Measurements from ENCODE around the gene PER1.

Gene PER1

DNA sequence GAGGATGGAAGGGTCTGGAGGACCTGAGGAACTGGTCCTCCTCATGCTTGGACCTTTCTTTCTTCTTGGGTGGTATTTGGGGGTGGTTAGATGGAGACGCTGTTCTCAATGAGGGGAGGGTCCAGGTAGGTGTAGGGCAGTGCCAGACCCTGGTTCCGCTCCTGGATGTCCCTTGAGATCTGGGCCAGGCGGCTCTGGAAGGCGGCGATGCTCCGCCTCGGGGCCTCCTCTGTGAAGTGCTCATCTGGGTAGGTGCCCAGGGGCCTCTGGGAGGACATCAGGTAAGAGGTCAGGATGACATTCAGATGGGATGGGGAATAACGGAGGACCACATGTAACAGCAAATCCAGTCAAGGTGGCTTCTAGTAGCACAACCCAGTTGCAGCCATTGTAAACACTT lies 55.7 kb downstream of the PER1 start:
- no peak for ATAC-seq
- no peak for DNase-seq

DNA sequence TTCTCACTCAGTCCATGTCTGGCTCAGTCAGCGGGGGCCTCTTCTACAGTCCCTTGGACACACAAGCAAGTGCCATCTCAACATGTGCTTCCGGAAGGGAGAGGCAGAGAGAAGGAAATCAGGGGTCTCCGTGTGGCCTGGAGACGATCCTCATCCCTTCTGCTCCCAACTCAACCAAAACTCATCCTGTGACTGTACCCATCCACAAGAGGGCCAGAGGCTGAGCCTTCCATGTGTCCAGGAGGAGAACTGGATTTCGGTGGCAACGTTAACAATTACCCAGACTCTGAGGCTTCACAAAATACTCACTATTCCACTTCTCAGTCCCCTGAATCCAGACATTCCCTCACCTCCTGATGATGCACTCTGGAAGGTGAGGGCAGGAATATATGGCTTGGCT lies 56.8 kb downstream of the PER1 start:
- no peak for DNase-seq
- no peak for ATAC-seq

DNA sequence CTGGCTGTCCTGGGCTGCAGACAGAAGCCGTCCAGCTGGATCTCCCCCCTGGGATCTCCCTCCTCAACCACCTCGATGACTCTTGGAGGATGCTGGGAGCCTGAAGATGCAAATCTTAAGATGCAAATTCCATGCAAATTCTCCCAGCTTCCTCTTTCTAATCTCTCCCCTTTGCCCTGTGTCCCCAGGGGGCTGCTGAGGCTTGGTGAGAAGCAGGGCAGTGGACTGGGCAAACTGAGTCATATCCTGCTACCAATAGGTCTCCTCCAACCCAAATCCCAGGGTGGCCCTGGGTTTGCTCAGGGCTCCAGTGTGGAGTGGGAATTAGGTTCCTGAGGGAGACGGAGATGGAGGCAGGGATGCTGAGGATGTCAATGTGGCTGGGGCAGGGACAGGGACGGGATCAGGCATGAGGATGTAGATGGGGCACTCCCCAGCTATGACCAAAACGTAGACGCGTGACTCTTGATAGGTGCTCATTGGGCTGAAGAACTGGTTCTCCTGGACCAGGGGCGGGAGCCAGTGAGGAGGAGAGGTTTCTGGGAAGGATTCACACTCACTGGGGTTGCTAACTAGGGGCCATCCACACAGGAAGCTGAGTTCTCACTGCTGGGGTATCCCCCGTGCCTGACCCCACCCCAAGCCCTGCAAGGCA lies 61.0 kb downstream of the PER1 start:
- no peak for ATAC-seq
- DNase-seq, result no peak

Measured in stimulated activated naive CD8-positive, alpha-beta T cell treated with anti-CD3 and anti-CD28 coated beads, Interleukin-15, Interleukin-2, amounts not matched to agents 100 U/mL and 50 U/mL, for 24 hours (primary cell).